GM23248 (cell line): ENCODE data around the gene PHLPP1.

Experiments used
- EZH2 ChIP-seq: fragments of 200-600 bp; sonication (generic); IDR thresholded peaks from 2 replicates; pipeline ENCODE4 v1.6.1; 2018; ENCODE audit warnings: antibody characterized with exemption, mild to moderate bottlenecking; ENCODE audit not compliant: insufficient read depth, poor library complexity, severe bottlenecking
- EZH2phosphoT487 ChIP-seq: fragments of 200-600 bp; sonication (generic); IDR thresholded peaks from 2 replicates; pipeline ENCODE4 v1.6.1; 2018; ENCODE audit warnings: antibody characterized with exemption, moderate library complexity, mild to moderate bottlenecking, low read depth; ENCODE audit not compliant: insufficient read depth

- TF ChIP-seq EZH2 (no peak), EZH2phosphoT487 (no peak)
These were observed 276.0 kb downstream of the PHLPP1 start for GRCh38 chr18:62991389-62991788.
